ENCODE results near the gene SPATA3. TPM values are rescaled to one million over a fixed set of nuclear protein-coding genes. Genes with fewer than 3 reads are reported as not detected.
A peak's percentile ranks its signal among the peaks of the same experiment; 100 is the strongest.
"Not testable (repeated sequence)": the region's sequence is repeated elsewhere in the genome, so short reads cannot be mapped to it uniquely, and the experiment has no call there.

The SPATA3 gene
- total RNA-seq, 2 experiments from 2014 or later, result 0.35 TPM; not detected in 1

GRCh38 chr2:231018184-231018583, 22.3 kb downstream of the SPATA3 start:
- DNase-seq, result no peak
- no peak overlapping the region for H3K4me3 Mint-ChIP-seq
- no peaks in the 10 kb centered on the region for H3K36me3 Mint-ChIP-seq (ENCODE audit: low read depth)
- H3K27ac Mint-ChIP-seq, result no peak overlapping the region
- no peaks in the 10 kb centered on the region for H3K9me3 Mint-ChIP-seq
- no peaks in the 10 kb centered on the region for H3K4me1 Mint-ChIP-seq
- H3K27me3 Mint-ChIP-seq, result peaks cover 28% of the 10 kb centered on the region
- ChIA-PET CTCF (interaction anchor here (0.6 kb wide), 1 partner anchor 348 kb away, joined by 4 read pairs; no protein-coding TSS in a partner anchor), POLR2A (no interaction called here)

GRCh38 chr2:231025059-231025458, 29.1 kb downstream of the SPATA3 start:
- H3K36me3 Mint-ChIP-seq (ENCODE audit: low read depth); DNase-seq; H3K4me1 Mint-ChIP-seq; H3K27ac Mint-ChIP-seq; CTCF ChIA-PET; H3K9me3 Mint-ChIP-seq; POLR2A ChIA-PET; H3K4me3 Mint-ChIP-seq: not testable (repeated sequence)
- H3K27me3 Mint-ChIP-seq, result peaks cover 21% of the 10 kb centered on the region

- no peak overlapping the region for H3K4me3 Mint-ChIP-seq
- no peak for DNase-seq
- H3K36me3 Mint-ChIP-seq (ENCODE audit: low read depth), result no peaks in the 10 kb centered on the region
- H3K4me1 Mint-ChIP-seq, result no peaks in the 10 kb centered on the region
- peaks cover 21% of the 10 kb centered on the region for H3K27me3 Mint-ChIP-seq
- no peaks in the 10 kb centered on the region for H3K9me3 Mint-ChIP-seq
- ChIA-PET CTCF (no interaction called here), POLR2A (no interaction called here)
- no peak overlapping the region for H3K27ac Mint-ChIP-seq
These were observed 33.0 kb downstream of the SPATA3 start for GRCh38 chr2:231028889-231029288.

- ChIA-PET CTCF (interaction anchor here (0.6 to 2.3 kb wide), 2 partner anchors 23 to 124 kb away, joined by 3 to 8 read pairs; no protein-coding TSS in a partner anchor), POLR2A (no interaction called here)
- Mint-ChIP-seq H3K36me3 (ENCODE audit: low read depth) (no peaks in the 10 kb centered on the region), H3K27ac (no peak overlapping the region), H3K9me3 (no peaks in the 10 kb centered on the region), H3K27me3 (peaks cover 25% of the 10 kb centered on the region), H3K4me3 (no peak overlapping the region), H3K4me1 (no peaks in the 10 kb centered on the region)
- no peak for DNase-seq
These were observed 33.6 kb downstream of the SPATA3 start for GRCh38 chr2:231029563-231029962.

- POLR2A ChIA-PET, result no interaction called here
- no peak overlapping the region for H3K4me3 Mint-ChIP-seq
- no peak overlapping the region for H3K27ac Mint-ChIP-seq
- no peaks in the 10 kb centered on the region for H3K4me1 Mint-ChIP-seq
- DNase-seq, result no peak
- no peaks in the 10 kb centered on the region for H3K9me3 Mint-ChIP-seq
- H3K27me3 Mint-ChIP-seq, result peaks cover 31% of the 10 kb centered on the region
- H3K36me3 Mint-ChIP-seq (ENCODE audit: low read depth), result no peaks in the 10 kb centered on the region
- CTCF ChIA-PET, result interaction anchor here (2.3 kb wide), 1 partner anchor 22 kb away, joined by 8 read pairs; no protein-coding TSS in a partner anchor
These were observed 34.8 kb downstream of the SPATA3 start for GRCh38 chr2:231030725-231031124.

- Mint-ChIP-seq H3K4me3 (no peak overlapping the region), H3K4me1 (peaks cover 2% of the 10 kb centered on the region), H3K9me3 (no peaks in the 10 kb centered on the region), H3K36me3 (ENCODE audit: low read depth) (no peaks in the 10 kb centered on the region), H3K27me3 (peaks cover 44% of the 10 kb centered on the region), H3K27ac (no peak overlapping the region)
- no peak for DNase-seq
- ChIA-PET POLR2A (interaction anchor here (0.5 to 1.4 kb wide), 2 partner anchors 9 to 20 kb away, joined by 3 read pairs; no protein-coding TSS in a partner anchor), CTCF (no interaction called here)
These were observed 36.7 kb downstream of the SPATA3 start for GRCh38 chr2:231032575-231033140.

GRCh38 chr2:231033147-231034132, 37.5 kb downstream of the SPATA3 start:
- Mint-ChIP-seq H3K4me3 (no peak overlapping the region), H3K9me3 (no peaks in the 10 kb centered on the region), H3K4me1 (peaks cover 6% of the 10 kb centered on the region), H3K27ac (no peak overlapping the region), H3K27me3 (peaks cover 47% of the 10 kb centered on the region), H3K36me3 (ENCODE audit: low read depth) (no peaks in the 10 kb centered on the region)
- no peak for DNase-seq
- ChIA-PET CTCF (interaction anchor here (0.7 kb wide), 1 partner anchor 1000 kb away, joined by 3 read pairs; no protein-coding TSS in a partner anchor), POLR2A (interaction anchor here (0.7 kb wide), 1 partner anchor 193 kb away, joined by 4 read pairs; no protein-coding TSS in a partner anchor)

GRCh38 chr2:231034291-231034882, 38.5 kb downstream of the SPATA3 start:
- Mint-ChIP-seq H3K4me1 (peaks cover 6% of the 10 kb centered on the region), H3K4me3 (no peak overlapping the region), H3K36me3 (ENCODE audit: low read depth) (no peaks in the 10 kb centered on the region), H3K27me3 (peaks cover 55% of the 10 kb centered on the region), H3K27ac (no peak overlapping the region), H3K9me3 (no peaks in the 10 kb centered on the region)
- ChIA-PET CTCF (no interaction called here), POLR2A (no interaction called here)
- DNase-seq, result no peak

- H3K4me3 Mint-ChIP-seq, result no peak overlapping the region
- no peaks in the 10 kb centered on the region for H3K9me3 Mint-ChIP-seq
- CTCF ChIA-PET, result interaction anchor here (1.0 kb wide), 1 partner anchor 17 kb away, joined by 4 read pairs; no protein-coding TSS in a partner anchor
- no peak for DNase-seq
- H3K27me3 Mint-ChIP-seq, result peaks cover 71% of the 10 kb centered on the region
- H3K27ac Mint-ChIP-seq, result no peak overlapping the region
- no peaks in the 10 kb centered on the region for H3K36me3 Mint-ChIP-seq (ENCODE audit: low read depth)
- POLR2A ChIA-PET, result no interaction called here
- H3K4me1 Mint-ChIP-seq, result peaks cover 6% of the 10 kb centered on the region
These were observed 40.2 kb downstream of the SPATA3 start for GRCh38 chr2:231036131-231036530.

- ChIA-PET CTCF (no interaction called here), POLR2A (interaction anchor here (1.0 kb wide), 1 partner anchor 12 kb away, joined by 3 read pairs; no protein-coding TSS in a partner anchor)
- Mint-ChIP-seq H3K4me1 (peaks cover 6% of the 10 kb centered on the region), H3K27me3 (peaks cover 76% of the 10 kb centered on the region), H3K36me3 (ENCODE audit: low read depth) (no peaks in the 10 kb centered on the region), H3K9me3 (no peaks in the 10 kb centered on the region), H3K27ac (no peak overlapping the region), H3K4me3 (peak overlapping the region; percentile 8)
- no peak for DNase-seq
These were observed 40.7 kb downstream of the SPATA3 start for GRCh38 chr2:231036578-231037106.

- peak within 1 kb of the TSS; percentile 8 for H3K4me3 Mint-ChIP-seq
- CTCF ChIA-PET, result no interaction called here
- POLR2A ChIA-PET, result interaction anchor here (1.0 kb wide), 1 partner anchor 11 kb away, joined by 3 read pairs; no protein-coding TSS in a partner anchor
- no peaks in the 10 kb centered on the region for H3K9me3 Mint-ChIP-seq
- H3K4me1 Mint-ChIP-seq, result peaks cover 6% of the 10 kb centered on the region
- no peaks in the 10 kb centered on the region for H3K36me3 Mint-ChIP-seq (ENCODE audit: low read depth)
- H3K27me3 Mint-ChIP-seq, result peaks cover 79% of the 10 kb centered on the region
- H3K27ac Mint-ChIP-seq, result no peak within 1 kb of the TSS
- DNase-seq, result no peak
These were observed 41.3 kb downstream of the SPATA3 start, which contains the start of gene C2orf72 for GRCh38 chr2:231037202-231037730. TSS of gene C2orf72 (plus strand) at chr2:231037523. CDS start at chr2:231037566, 43 bp downstream.

GRCh38 chr2:231037731-231038482, 42.0 kb downstream of the SPATA3 start:
- Mint-ChIP-seq H3K36me3 (ENCODE audit: low read depth) (no peaks in the 10 kb centered on the region), H3K27me3 (peaks cover 76% of the 10 kb centered on the region), H3K9me3 (no peaks in the 10 kb centered on the region), H3K4me1 (peaks cover 6% of the 10 kb centered on the region), H3K27ac (no peak overlapping the region), H3K4me3 (no peak overlapping the region)
- ChIA-PET CTCF (interaction anchor here (3.3 kb wide), 1 partner anchor 15 kb away, joined by 17 read pairs; no protein-coding TSS in a partner anchor), POLR2A (no interaction called here)
- no peak for DNase-seq
